Measurements from ENCODE around the gene TSBP1.

TSBP1 gene, protein sequence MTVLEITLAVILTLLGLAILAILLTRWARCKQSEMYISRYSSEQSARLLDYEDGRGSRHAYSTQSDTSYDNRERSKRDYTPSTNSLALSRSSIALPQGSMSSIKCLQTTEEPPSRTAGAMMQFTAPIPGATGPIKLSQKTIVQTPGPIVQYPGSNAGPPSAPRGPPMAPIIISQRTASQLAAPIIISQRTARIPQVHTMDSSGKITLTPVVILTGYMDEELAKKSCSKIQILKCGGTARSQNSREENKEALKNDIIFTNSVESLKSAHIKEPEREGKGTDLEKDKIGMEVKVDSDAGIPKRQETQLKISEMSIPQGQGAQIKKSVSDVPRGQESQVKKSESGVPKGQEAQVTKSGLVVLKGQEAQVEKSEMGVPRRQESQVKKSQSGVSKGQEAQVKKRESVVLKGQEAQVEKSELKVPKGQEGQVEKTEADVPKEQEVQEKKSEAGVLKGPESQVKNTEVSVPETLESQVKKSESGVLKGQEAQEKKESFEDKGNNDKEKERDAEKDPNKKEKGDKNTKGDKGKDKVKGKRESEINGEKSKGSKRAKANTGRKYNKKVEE

DNA sequence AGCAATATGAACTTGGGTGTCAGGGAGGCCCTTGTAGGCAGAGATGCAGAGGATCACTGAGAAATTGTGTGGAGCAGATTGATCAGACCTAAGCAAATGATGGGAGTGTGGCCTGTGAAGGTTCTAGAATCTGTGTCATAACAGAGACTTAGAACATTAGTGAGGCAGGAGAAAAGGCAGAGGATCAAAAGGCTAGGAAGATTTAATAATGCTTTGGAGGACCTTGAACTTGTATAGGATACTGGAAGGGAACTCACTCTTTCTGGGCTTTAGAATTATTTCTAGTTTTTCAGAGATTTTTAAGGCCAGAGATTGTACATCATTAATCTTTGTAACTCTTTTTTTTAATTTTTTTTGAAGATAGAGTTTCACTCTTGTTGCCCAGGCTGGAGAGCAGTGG, at the start of gene TSBP1:
Gene TSBP1, minus strand, starts transcription at position 101 of the 400 bp plus-strand sequence. CDS start 197 bp downstream, outside the sequence.
- no peak for DNase-seq

DNA sequence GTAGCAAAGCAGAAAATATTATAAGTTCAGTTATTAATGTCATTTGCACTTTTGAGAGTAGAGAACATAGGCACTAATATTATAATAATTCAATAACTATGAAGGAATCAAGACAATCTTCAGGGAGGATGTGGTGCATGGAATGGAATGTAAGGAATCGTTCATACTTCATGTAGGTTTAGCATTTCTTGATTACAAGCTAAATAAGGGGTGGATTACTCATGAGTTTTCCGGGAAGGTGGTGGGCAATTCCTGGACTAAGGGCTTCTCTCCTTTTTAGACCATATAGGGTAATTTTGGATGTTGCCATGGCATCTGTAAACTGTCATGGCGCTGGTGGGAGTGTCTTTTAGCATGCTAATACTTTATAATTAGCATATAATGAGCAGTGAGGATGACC, 44.3 kb upstream of the TSBP1 start:
- no peak for DNase-seq

GRCh38 chr6:32415521-32416019, 43.9 kb upstream of the TSBP1 start:
- DNase-seq = peak; percentile 85

- DNase-seq = peak; percentile 87
Measured at GRCh38 chr6:32413427-32414047, 41.8 kb upstream of the TSBP1 start.

DNA sequence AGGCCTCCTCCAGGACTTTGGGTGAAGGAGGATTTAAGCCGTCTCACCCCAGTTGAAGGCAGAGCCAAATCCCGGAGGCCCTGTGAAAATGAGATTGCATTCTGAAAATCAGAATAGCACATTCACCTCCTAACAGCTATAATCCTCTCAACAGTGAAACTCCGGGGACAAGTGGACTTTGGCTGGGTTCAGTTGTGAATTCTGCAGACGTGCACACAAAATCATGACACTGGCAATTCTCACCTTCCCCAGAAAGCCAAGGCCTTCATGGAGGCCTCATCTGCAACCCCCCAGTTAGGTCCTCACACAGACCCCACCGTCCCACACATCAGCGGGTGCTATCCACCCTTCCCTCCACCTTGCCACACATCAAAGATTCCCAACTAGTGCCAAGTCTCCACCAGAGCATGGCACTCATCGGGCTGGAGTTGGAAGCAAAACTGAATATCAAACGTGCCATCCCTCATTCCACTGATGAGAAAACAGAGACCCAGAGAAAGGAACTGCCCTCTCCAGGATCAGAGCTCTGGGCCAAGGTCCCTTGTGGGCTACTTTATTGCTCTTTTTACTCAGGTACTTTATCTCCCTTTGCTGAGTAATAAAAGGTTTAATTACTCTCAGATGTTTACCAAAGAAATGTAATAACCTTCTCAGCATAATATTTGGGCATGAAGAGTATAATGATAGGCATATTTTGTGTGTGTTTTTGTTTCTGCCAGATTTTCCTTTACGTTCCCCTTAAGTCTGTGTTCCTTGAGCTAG, 40.0 kb upstream of the TSBP1 start:
- no peak for DNase-seq

DNA sequence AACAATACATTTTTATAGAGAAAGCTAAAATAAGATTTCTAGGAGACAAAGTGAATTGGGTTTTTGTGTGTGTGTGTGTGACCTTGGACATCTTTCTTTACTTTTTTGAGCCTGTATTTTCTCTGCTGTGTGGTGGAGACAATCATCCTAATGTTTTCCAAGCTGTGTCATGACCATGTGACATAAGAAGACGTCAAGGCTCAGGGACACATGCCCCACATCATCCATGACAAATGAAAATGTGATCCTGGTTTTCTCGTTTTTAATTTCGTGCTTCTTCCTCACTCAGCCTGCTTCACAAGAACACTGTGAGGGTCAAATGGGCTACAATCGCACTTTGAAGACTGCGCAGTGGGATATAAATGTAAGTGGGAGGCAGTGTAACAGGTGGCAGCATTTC, 39.2 kb upstream of the TSBP1 start:
- DNase-seq = no peak

- peak; percentile 77 for DNase-seq
Measured at GRCh38 chr6:32406857-32407256, 35.2 kb upstream of the TSBP1 start, which contains the start of gene BTNL2. Gene BTNL2, minus strand, starts transcription at chr6:32407181. Its CDS starts 58 bp downstream, at chr6:32407123.

DNA sequence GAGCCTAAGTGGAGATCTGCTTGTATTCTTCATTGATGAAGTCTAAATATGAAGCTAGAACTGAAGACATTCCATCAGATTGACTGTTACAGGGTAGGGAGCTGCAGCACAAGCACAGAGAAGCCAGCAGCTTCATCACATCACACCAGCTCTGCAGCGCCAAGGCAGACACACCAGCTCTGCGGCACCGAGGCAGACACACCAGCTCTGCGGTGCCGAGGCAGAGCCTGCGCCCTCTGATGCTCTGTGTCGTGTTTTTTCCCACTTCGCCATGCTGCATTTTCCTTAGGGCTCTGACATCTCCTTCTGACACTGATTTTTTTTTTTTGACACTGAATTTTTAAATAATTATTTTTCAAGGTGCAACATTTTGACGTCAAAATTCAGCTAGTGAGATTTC, 34.5 kb upstream of the TSBP1 start:
- no peak for DNase-seq

DNA sequence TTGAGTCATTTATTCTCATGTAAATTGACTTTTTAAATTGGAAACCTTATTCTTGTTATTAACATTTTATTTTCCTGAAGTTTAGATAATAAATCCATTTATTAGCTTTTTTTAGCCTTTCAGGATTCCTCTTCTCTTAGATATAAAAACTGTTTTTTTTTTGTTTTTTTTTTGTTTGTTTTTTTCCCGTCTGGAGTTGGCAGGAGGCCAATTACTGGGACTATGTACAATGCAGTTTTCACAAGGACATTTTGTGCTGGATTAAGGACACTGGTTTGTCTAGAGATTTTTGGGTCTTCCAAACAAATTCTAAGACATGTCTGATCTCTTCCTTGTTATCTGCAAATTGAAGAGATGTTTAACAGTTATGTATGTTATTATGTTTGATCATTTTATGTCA, 34.0 kb upstream of the TSBP1 start:
- DNase-seq = peak; percentile 43

DNA sequence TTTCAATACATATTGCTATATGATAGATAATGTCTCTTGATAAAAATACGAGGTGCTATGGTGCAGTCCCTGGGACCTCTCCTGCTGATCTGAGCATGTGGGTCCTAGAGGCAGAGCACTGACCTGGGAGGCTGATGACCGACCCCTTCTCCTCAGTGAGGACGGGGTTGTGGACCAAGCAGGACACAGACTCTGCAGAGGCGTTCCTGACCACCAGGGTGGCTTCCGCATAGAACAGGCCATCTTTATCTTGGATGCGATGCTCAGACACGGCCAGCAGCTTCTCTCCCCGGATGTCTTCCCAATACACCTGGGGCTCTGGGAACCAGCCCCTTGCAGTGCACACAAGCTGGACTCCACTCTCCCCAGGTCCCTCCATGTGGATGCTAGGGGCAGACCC, 31.1 kb upstream of the TSBP1 start:
- no peak for DNase-seq

DNA sequence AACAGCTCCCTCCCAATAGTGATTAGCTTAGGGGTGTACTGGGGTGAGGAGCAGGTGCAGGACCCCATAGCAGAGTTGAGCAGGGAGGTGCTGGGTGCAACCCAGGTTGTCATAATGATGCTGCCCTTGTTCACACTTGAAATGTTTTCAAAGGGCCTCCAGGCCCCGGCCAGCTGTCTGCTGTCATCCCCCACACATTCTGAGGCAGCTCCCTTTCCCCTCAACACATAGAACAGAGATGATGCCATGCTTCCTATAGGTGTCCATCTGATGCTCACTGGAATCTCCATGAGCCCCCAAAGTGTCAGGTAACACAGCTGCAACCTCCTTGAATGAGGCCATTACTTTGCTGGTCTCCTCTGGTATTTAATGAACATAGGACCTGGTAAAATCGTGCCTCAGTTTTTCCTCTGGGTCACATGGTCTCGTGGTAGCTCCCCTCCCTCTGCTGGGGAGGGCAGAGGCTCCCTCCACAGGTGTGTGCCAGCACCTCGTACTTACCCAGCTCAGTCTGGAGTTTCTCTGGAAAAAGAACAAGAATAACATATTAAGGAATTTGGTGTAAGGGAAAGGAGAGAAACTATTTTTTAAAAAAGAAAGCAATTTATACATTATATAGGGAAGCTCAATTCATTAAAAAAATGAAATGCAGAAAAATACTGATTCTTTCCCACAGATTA, 29.7 kb upstream of the TSBP1 start:
- no peak for DNase-seq

DNA sequence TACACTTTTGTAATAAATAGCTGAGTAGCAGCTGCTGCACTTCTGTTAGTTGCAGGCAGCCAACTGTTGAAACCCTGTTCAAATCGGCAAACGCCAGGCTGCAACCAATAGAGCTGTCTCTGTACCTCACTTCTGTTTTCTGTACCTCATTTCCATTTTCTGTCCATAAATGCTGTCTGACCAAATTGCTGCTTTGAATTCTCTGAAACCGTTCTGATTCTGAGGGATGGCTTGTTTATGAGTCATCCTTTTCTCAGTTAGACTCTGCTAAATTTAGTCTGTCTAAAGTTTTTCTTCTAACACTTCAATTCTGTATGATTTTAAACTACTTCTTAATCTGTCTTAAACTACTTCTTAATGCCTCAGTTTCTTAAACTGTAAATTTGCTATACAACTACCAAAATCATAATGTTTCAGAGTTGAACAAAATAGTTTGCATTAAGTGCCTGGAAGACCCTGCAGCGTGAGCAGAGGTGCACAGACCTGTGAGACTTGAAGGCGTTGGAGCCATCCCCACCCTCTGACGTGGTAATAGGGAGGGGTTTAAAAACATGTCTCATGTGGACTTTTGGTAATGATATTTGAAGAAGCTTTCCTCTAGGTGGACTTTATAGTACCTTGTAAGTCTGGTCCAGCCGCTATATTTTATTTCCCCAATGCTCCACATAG, 25.7 kb upstream of the TSBP1 start:
- DNase-seq = no peak

- no peak for DNase-seq
Measured at GRCh38 chr6:32396028-32396427, 24.3 kb upstream of the TSBP1 start.

- peak; percentile 87 for DNase-seq
Measured at GRCh38 chr6:32393665-32394420, 22.1 kb upstream of the TSBP1 start.

DNA sequence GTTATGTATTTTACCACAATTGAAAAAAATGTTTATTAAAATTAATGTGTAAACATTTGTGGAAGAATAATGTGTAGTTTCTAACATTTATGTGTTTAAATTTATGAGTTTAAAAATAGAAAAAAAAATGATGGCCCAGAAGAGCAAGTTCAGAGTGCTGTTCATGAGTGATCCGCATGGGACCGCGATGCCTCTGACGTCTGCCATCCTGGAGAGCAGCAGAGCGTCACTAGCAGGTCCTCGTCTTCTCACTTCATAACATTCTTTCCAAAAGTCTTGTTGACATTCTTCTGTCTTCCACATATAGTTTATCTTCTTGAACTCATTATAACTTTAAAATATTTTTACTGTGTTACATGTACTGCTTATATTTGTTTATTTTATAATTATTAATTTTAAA, 19.8 kb upstream of the TSBP1 start:
- DNase-seq = no peak

- no peak for DNase-seq
Measured at GRCh38 chr6:32387589-32388340, 16.1 kb upstream of the TSBP1 start.

GRCh38 chr6:32386040-32386439, 14.3 kb upstream of the TSBP1 start:
- DNase-seq = no peak

- no peak for DNase-seq
Measured at GRCh38 chr6:32382757-32383420, 11.2 kb upstream of the TSBP1 start.

DNA sequence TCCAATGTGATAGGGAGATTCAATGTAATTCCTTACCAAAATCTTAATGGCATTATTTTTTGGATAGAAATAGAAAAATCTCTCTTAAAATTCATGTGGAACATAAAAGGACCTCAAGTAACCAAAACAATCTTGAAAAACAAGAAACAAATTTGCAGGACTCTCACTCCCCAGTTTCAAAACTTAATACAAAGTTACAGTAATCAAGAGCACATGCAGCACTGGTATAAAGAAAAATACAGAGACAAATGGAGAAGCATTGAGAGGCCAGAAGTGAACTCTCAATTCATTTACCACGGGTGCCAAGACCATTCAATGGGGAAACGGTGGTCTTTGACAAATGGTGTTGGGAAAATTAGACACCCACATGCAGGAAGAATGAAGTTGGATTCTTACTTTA, 7.8 kb upstream of the TSBP1 start:
- no peak for DNase-seq
